Cardiac muscle cell (in vitro differentiated cells and primary cell): ENCODE measurements around the gene PRKD1. TPM values are rescaled to one million over a fixed set of nuclear protein-coding genes. Genes with fewer than 3 reads are reported as not detected.
A peak's percentile ranks its signal among the peaks of the same experiment; 100 is the strongest.

Source experiments
- DNase-seq, 2 donors: peaks; one replicate each; pipeline versions ENCODE4 v3.0.0 to v3.0.0-alpha.2; 2010 to 2017; ENCODE audit warnings: low read depth in 1 of 2, low spot score in 1 of 2
- H3K27ac ChIP-seq: fragments of 200-600 bp; sonication (generic); 2 replicates; pipeline ENCODE4 v1.5.1; 2016
- H3K27me3 ChIP-seq: fragments of 200-600 bp; sonication (generic); 2 replicates; pipeline ENCODE4 v1.6.0; 2016; ENCODE audit warnings: control low read depth
- H3K36me3 ChIP-seq: fragments of 200-600 bp; sonication (generic); 2 replicates; pipeline ENCODE4 v1.5.1; 2016; ENCODE audit warnings: control low read depth
- H3K4me1 ChIP-seq: fragments of 200-600 bp; sonication (generic); 2 replicates; pipeline ENCODE4 v1.8.1; 2017; ENCODE audit warnings: low read depth, mild to moderate bottlenecking, mixed run types
- H3K4me3 ChIP-seq: fragments of 200-600 bp; sonication (generic); 2 replicates; pipeline ENCODE4 v1.5.1; 2016; ENCODE audit warnings: mild to moderate bottlenecking
- H3K9me3 ChIP-seq: fragments of 200-600 bp; sonication (generic); 2 replicates; pipeline ENCODE4 v1.5.1; 2017; ENCODE audit warnings: low read depth, mild to moderate bottlenecking, control low read depth
- polyA plus RNA-seq: library from polyadenylated mRNA; unstranded; fragments of >200 nt; fragmentation: Nextera tagmentation; extraction: Ambion mirVana; gene quantifications from 2 replicates; pipeline ENCODE4 v1.2.1, GENCODE V29; 2016
- total RNA-seq: library from RNA; depleted of rRNA; stranded (reverse); fragments of >200 nt; gene quantifications from 2 replicates; pipeline ENCODE4 v1.2.3, GENCODE V29; 2016
- TF ChIP-seq, protein P1 (sequence below): IDR thresholded peaks from 2 replicates; pipeline ENCODE4 v1.5.1; 2012; ENCODE audit warnings: low read depth, mild to moderate bottlenecking, low read length

PRKD1 gene
- total and polyA plus RNA-seq, 2 experiments from 2014 or later = 15.2 to 15.7 TPM

DNA sequence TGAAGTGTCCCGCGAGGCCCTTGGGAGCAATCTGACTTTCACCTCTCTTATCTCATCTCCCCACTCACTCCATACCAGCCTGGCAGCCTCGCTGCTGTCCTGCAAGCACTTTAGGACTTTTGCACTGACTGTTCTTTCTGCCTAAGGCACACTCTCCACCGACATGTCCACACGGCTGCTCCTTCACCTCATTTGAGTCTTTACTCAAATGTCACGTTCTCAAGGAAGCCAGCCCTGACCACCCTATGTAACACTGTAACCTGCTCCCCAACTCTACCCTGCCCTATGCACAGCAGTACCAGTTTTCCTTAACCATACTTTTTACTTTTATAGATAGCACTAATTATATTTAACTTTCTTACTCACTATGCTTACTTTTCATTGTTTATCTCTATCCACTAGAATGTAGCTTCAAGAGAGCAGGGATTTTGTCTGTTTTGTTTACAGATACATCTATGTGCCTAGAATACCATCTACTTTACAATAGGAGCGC, 32.0 kb downstream of the PRKD1 start:
- peaks cover 28% of the 10 kb centered on the region for H3K4me1 ChIP-seq
- no peak overlapping the region for H3K4me3 ChIP-seq
- peak in 1 of 2 donors; percentile 73 for DNase-seq
- TF ChIP-seq, protein P1, sequence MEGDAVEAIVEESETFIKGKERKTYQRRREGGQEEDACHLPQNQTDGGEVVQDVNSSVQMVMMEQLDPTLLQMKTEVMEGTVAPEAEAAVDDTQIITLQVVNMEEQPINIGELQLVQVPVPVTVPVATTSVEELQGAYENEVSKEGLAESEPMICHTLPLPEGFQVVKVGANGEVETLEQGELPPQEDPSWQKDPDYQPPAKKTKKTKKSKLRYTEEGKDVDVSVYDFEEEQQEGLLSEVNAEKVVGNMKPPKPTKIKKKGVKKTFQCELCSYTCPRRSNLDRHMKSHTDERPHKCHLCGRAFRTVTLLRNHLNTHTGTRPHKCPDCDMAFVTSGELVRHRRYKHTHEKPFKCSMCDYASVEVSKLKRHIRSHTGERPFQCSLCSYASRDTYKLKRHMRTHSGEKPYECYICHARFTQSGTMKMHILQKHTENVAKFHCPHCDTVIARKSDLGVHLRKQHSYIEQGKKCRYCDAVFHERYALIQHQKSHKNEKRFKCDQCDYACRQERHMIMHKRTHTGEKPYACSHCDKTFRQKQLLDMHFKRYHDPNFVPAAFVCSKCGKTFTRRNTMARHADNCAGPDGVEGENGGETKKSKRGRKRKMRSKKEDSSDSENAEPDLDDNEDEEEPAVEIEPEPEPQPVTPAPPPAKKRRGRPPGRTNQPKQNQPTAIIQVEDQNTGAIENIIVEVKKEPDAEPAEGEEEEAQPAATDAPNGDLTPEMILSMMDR = no peak
- H3K9me3 ChIP-seq = no peaks in the 10 kb centered on the region
- H3K27ac ChIP-seq = peak overlapping the region; percentile 79
- H3K27me3 ChIP-seq = no peaks in the 10 kb centered on the region
- H3K36me3 ChIP-seq = no peaks in the 10 kb centered on the region

DNA sequence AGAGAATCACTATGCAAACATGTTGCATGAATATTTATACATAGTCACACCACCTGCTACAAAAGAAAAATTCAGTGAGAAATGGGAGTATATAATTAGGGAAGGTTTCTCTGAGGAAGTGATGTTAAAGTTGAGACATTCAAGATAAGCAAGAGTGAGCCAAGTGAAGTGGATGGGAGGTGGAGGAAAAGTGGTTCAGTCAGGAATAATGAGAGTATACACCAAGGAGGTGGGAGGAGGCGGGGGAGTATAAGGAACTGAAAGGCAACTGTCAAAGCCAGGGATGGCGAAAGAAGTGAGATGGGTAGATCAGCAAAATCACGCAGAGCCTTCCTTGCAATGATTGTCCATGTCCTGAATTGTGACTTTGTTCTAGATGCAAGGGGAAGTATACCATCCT, 33.7 kb downstream of the PRKD1 start:
- Histone ChIP-seq H3K27ac (peak overlapping the region; percentile 20), H3K27me3 (no peaks in the 10 kb centered on the region), H3K36me3 (no peaks in the 10 kb centered on the region), H3K9me3 (no peaks in the 10 kb centered on the region), H3K4me1 (peaks cover 28% of the 10 kb centered on the region), H3K4me3 (no peak overlapping the region)
- TF ChIP-seq, protein P1 = no peak
- no peak for DNase-seq

DNA sequence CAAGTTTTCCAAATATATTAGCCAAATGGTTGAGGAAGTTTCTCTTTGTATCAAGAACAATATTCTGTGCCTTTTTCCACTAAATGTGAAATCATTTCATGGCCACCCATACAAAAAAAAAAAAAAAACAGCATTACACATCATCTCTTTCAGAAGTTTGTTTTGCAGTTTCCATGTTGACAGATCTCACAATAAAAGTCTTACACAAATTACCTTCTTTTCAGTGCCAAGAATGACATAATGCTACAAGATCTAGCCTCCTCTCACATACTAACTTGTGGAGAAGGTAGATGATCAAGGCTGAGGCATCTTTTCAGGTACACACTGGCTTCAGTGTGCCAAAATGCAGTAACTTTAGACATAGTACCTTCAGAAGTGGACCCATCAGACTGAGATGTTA, 35.3 kb downstream of the PRKD1 start:
- TF ChIP-seq, protein P1 = no peak
- Histone ChIP-seq H3K27me3 (no peaks in the 10 kb centered on the region), H3K36me3 (no peaks in the 10 kb centered on the region), H3K9me3 (no peaks in the 10 kb centered on the region), H3K27ac (no peak overlapping the region), H3K4me3 (no peak overlapping the region), H3K4me1 (peaks cover 28% of the 10 kb centered on the region)
- peak in 1 of 2 donors; percentile 14 for DNase-seq

DNA sequence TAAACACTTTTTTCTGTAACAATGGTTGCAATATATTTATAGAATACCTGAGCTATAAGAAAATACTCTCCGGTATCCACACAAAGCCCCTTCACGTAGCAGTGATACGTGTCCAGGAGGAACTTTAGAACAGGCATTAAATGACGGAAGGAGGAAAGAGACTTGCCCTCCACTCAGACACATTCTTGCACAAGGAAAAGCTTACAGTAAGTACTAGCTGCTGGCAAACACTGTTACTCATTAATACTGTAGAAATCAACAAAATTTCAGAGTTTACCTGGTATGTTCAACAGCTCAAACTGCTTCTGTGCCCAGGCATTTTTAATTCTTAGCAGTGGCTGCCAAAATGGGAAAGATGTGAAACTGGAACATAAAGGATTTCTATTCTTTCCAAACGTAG, 41.7 kb downstream of the PRKD1 start:
- Histone ChIP-seq H3K36me3 (no peaks in the 10 kb centered on the region), H3K27ac (no peak overlapping the region), H3K4me1 (peaks cover 11% of the 10 kb centered on the region), H3K4me3 (no peak overlapping the region), H3K9me3 (no peaks in the 10 kb centered on the region), H3K27me3 (no peaks in the 10 kb centered on the region)
- TF ChIP-seq, protein P1 = no peak
- no peak for DNase-seq

DNA sequence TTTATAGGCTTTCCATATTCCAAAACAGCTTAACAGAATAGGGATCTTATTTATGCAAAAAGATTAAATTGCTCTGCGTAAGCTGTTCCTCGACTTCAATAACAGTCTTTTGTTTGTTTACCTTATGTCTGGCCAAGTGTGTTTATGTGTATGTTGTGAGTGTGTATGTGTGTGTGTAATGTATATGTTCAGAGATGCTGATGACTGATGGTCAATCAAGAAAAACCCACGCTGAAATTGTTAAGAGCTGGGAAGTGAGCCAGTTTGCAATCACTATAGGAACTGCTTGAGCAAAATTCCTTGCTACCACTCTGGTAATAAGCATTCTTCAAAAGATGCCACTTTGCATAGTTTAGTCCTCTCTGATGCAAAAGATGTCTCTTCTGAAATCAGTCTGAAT, 59.6 kb downstream of the PRKD1 start:
- Histone ChIP-seq H3K4me1 (peaks cover 3% of the 10 kb centered on the region), H3K9me3 (no peaks in the 10 kb centered on the region), H3K27me3 (no peaks in the 10 kb centered on the region), H3K27ac (no peak overlapping the region), H3K36me3 (no peaks in the 10 kb centered on the region), H3K4me3 (no peak overlapping the region)
- peak in 1 of 2 donors; percentile 20 for DNase-seq
- TF ChIP-seq, protein P1 = no peak

DNA sequence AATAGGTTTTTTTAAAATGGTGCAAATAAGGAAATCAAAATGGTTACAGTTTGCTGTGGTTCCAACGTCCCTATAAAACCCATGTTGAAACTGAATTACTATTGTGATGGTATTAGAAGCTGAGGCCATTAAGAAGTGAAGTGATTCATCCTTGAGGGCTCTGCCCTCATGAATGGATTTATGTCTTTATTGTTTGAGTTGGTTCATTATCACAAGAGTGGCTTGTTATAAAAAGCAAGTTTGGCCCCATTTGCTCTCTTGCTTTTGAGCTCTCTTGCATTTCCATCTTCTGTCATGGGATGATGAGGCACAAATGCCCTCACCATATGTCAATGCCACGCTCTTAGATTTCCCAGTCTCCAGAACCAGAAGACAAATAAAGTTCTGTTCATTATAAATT, 62.3 kb downstream of the PRKD1 start:
- no peak for DNase-seq
- Histone ChIP-seq H3K4me1 (peaks cover 7% of the 10 kb centered on the region), H3K36me3 (no peaks in the 10 kb centered on the region), H3K9me3 (no peaks in the 10 kb centered on the region), H3K4me3 (no peak overlapping the region), H3K27ac (no peak overlapping the region), H3K27me3 (no peaks in the 10 kb centered on the region)
- TF ChIP-seq, protein P1 = no peak
